ENCODE results near the gene REG4.

DNA sequence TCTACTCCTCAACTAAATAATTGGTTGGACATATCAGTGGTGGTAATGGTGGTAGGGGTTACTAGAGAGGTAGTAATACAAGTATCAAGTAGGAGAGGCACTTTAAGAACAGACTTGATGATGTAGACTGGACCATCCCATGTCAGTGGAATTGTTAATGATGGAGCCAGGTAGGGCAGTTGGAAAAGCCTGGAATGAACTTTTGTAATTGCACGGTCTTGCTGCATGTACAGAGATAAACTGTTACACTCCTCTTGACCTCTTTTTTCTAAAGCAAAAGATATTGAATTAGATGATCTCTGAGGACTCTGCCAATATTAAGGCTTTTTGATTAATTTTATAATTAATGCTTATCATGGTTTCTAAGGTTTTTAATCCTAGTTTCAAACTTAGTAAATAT, 48.3 kb downstream of the REG4 start:
- TF ChIP-seq EP300 (IDR thresholded peaks at IDR 0.05; ENCODE audit: borderline replicate concordance in 1 of 2, control insufficient read depth in 1 of 2, low read depth in 2 of 2, low read length in 2 of 2) (no peak), ZNF384 (IDR thresholded peaks at IDR 0.05; ENCODE audit: borderline replicate concordance, low read depth, low read length) (no peak), POLR2A (IDR thresholded peaks at IDR 0.05; ENCODE audit: low read depth, low read length) (no peak)

Data from GM12878 (cell line).